GF-D8 (cell line): Measurements from ENCODE around the gene CLINT1.

Experiments used
- DNase-seq: peaks from one replicate; lab custom pipeline; 2025; lab: John Stamatoyannopoulos, UW

The CLINT1 gene

GRCh38 chr5:157820593-157821252 lies 38.2 kb downstream of the CLINT1 start:
- DNase-seq = no peak

- no peak for DNase-seq
These were observed 39.3 kb downstream of the CLINT1 start for GRCh38 chr5:157819502-157820115.

- no peak for DNase-seq
These were observed 40.6 kb downstream of the CLINT1 start for GRCh38 chr5:157818368-157818767.

GRCh38 chr5:157817928-157818327 lies 41.0 kb downstream of the CLINT1 start:
- no peak for DNase-seq

DNA sequence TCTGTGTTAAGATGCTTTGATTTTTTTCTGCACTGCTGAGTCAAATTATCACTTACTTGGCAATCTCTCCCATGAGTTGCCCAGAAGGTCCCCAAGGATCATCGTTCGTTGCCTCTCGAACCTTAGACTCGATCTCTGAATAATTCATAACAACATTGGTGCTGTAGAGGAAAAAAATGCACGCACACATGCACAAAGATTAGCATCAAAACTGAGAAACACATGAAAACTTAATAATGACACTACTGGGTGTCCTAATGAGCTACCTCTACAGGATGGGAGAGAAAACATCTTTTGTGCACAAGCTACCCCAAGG lies 41.6 kb downstream of the CLINT1 start:
- DNase-seq = no peak

- DNase-seq = no peak
These were observed 42.1 kb downstream of the CLINT1 start for GRCh38 chr5:157816682-157817386.

DNA sequence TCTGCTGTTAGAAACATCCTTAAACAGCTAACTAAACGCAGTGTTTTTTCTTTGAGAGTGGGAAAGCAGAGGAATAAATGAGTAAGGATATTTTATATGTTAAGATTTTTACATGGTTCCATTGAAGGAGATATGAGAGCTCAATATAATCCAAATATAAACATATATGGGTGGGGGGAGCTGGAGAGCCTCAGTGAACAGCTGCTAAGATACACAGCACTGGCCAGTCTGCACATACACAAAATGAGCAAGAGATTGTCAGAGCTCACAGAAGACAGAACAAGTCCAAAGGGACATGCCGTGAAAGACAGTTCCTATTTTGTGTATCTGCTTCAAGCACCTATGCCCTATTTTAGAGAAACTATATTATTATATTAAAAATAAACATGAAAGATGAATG lies 46.9 kb downstream of the CLINT1 start:
- DNase-seq = no peak

DNA sequence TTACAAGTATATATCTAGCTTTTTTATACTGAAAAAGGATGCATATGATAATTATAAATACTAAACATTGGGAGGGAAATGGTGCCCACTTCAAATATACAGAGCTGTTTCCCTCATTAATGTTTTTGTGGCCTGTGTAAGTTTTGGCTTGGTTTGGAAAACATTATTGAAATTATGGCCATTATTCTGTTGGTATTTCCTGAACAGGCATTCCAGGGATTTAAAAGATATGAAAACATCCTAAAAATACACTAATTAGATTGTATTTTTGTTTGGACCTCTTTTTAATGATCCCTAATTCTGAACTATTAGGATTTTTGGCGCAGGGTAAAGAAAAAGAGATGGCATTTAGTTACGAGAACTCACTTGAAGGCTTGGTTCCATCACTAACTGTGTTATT lies 50.9 kb downstream of the CLINT1 start:
- no peak for DNase-seq

GRCh38 chr5:157802736-157803135 lies 56.2 kb downstream of the CLINT1 start:
- DNase-seq = no peak

DNA sequence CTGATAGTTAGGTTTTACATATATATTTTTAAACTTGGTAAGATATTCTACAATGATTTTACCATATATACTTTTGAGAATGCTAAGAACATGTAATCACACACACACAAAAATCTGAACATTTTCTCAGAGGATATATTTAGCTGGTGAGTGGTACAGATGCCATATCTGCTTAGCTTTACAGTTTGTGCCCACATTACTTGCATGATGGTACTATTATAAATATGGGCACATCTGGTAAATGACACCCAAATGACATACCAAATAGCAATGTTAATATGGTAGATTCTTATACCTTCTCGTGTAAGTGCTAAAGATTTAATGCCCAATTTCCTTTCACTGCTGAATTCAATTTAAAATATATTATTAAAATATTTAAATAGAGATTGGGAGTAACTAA lies 58.8 kb downstream of the CLINT1 start:
- no peak for DNase-seq

DNA sequence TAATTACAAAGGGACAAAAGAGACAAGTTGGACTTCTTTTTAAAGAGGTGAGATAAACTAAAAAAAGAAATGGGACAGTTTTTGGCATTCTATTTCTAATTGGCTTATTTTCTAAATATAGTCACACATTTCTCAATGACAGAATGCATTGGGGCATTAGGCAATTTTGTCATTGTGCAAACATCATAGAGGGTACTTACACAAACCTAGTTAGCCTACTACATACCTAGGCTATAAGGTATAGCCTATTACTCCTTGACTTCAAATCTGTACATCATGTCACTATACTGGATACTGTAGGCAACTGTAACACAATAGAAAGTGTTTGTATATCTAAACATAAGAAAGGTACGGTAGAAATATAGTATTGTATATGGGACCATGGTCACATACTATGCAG lies 59.4 kb downstream of the CLINT1 start:
- DNase-seq = no peak

- no peak for DNase-seq
These were observed 65.6 kb downstream of the CLINT1 start for GRCh38 chr5:157793301-157793700.

DNA sequence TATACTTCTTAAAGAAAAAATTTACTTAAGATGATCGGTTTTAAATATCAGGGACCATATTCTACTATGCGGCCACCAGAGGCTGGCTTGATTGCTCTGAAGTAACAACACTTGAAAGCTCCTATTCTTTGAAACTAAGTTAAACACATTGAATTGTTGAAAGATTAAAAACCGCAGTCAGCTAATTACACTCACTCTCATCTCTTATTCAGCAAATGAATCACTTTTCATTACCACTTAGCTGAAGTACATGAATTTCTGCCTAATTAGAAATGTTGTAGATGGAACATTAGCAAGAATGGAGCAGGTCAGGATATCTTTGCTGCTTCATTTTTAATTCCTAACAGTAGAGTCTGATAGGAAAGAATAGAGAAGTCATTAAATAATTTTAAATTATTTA lies 73.1 kb downstream of the CLINT1 start:
- DNase-seq = no peak

GRCh38 chr5:157779221-157779620 lies 79.7 kb downstream of the CLINT1 start:
- no peak for DNase-seq

- DNase-seq = no peak
These were observed 80.7 kb downstream of the CLINT1 start for GRCh38 chr5:157778121-157778805.

DNA sequence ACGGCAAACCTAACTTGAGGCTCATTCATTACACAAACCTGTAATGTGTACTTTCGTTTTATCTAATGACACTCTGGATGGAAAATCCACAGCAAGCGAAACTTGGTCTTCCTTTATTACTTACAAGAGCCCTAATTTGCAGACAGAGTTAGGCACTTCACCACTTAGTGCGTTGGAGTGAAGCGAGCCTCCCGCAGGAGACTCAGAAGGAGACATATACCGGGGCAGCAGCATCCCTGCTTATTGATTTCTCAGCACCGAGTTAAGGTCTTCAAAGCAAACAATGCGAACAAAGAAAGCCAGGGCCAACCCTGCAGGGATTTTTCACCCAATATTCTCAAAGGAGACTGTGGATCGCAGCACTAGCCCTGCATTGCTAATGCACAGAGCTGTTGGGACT lies 86.8 kb downstream of the CLINT1 start:
- DNase-seq = no peak

DNA sequence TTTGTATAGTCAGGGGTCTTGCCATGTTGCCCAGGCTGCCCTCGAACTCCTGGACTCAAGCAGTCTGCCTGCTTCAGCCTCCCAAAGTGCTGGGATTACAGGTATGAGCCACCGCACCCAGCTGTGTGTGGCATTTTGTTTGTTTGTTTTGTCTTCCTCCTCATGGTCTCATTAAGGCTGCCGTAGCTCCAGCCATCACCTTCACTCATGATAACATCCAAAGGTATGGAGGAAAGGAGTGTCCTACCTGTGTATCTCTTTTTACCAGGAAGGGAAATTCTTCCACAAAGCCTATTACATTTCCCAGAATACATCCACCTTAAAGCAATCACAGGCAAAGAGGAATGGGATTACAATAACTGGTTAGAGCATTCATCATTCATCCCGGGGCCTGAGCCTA lies 88.3 kb downstream of the CLINT1 start:
- DNase-seq = no peak

- no peak for DNase-seq
These were observed 91.3 kb downstream of the CLINT1 start for GRCh38 chr5:157767689-157768088.

DNA sequence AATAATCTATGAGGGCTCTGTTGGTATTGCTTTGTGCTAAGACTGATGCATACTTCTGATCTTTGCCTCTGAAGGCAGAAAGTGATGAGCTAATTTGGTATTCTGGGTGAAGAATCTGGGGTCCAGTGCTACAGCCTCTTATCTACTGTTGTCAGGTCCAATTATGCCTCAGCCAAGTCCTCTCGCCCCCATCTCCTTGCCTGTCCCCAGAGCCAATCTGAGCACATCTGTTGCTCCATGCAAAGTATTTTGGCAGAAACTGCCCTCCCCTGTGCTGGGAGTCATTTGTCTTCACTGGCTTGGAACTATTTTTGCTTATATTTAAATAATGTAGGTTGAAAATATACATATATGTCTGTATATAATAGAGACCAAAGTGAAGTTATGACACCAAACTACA lies 92.0 kb downstream of the CLINT1 start:
- no peak for DNase-seq

GRCh38 chr5:157766442-157766841 lies 92.5 kb downstream of the CLINT1 start:
- no peak for DNase-seq

DNA sequence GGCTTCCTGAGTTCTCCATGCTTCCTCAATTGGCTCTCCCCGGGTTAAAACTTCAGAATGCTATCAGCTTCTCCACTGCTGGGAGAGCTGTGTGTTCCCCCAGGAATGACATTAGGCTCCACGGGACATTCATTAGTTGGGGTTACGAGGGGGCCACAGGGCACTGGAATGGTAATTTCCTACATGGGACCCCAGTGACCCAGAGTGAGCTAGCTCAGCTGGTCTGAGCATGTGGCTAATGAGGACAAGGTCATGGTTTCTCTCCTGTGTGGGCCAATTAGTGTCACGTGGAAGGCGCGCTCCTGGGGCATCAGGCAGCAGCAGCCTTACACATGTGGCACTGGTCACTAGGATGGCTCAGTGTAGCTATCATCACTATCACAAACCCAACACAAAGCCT lies 94.4 kb downstream of the CLINT1 start:
- no peak for DNase-seq

DNA sequence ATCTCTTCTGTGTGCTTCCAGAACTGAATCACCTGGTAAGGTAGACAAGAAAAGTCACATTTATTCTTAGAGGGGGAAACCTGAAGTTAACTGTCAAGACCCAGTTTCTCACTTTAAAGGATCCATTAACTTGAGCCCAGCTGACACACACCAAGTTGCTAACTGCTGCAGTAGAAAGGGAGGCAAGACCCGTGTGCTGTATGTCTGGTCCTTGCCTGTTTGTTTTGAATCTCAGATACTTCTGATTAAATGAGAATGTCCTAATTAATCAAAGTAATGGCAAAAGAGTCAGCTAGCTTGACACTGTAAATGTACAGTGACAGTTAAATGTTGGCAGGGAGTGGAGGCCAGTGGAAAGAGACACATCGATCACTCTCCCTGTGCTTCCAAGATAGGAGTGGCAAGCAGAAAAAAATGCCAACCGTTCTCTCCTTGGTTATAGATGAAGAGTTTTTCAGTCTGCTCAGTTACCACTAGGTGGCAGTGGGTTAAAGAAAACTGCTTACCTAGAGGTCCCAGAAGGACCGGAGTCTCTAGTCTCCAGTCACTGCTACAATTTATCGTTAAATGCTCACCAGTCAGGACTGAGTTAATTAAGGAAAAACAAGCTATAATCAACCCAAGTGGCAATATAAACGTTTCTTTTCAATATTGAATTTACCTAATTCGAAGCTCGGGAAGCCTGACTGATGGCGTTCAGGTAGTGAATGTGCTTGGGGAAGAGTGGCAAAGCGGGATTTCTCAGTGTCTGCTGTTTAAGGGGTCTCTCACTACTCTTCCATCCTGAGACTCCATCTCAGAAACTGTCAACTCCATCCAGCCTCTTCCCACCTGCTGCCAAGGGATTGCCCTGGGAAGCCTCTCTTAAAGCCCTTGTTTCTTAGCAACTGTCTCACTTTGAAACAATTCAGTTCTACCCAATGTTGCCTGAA lies 97.0 kb downstream of the CLINT1 start:
- DNase-seq = peak; percentile 2
